HEK293T (cell line): ENCODE measurements around the gene NDNF.

ENCODE experiments used
- CTCF ChIA-PET: fragments of 350-600 bp; formaldehyde crosslinking; extraction: SDS; loops from one replicate; lab custom pipeline; 2021; ENCODE audit warnings: antibody characterized with exemption, inconsistent platforms; lab: Yijun Ruan, JAX
- POLR2A ChIA-PET: fragments of 350-600 bp; formaldehyde crosslinking; extraction: SDS; loops from one replicate; lab custom pipeline; 2020; ENCODE audit warnings: antibody characterized with exemption, inconsistent platforms; lab: Yijun Ruan, JAX
- DNase-seq: peaks from one replicate; pipeline ENCODE4 v3.0.0; 2012; ENCODE audit warnings: mixed read lengths; ENCODE audit errors: extremely low spot score
- ARNT ChIP-seq: fragments of 450-650 bp; IDR thresholded peaks from 2 replicates; pipeline ENCODE4 v1.6.1; 2017; ENCODE audit warnings: mild to moderate bottlenecking
- BHLHE40 ChIP-seq: fragments of 450-650 bp; IDR thresholded peaks from 2 replicates; pipeline ENCODE4 v1.6.1; 2016; ENCODE audit warnings: mild to moderate bottlenecking, moderate library complexity, borderline replicate concordance
- CTBP1 ChIP-seq: fragments of 450-650 bp; IDR thresholded peaks from 2 replicates; pipeline ENCODE4 v1.6.1; 2016; ENCODE audit warnings: borderline replicate concordance
- ELF4 ChIP-seq: fragments of 450-650 bp; IDR thresholded peaks from 2 replicates; pipeline ENCODE4 v1.6.1; 2017; ENCODE audit warnings: antibody characterized with exemption
- FOXA1 ChIP-seq: fragments of 450-650 bp; IDR thresholded peaks from 2 replicates; pipeline ENCODE4 v1.6.1; 2016; ENCODE audit warnings: mild to moderate bottlenecking
- FOXK2 ChIP-seq: fragments of 450-650 bp; IDR thresholded peaks from 2 replicates; pipeline ENCODE4 v1.6.1; 2016; ENCODE audit warnings: mild to moderate bottlenecking
- FOXM1 ChIP-seq: fragments of 450-650 bp; IDR thresholded peaks from 2 replicates; pipeline ENCODE4 v1.6.1; 2017; ENCODE audit warnings: mild to moderate bottlenecking, borderline replicate concordance
- HDGF ChIP-seq: fragments of 450-650 bp; IDR thresholded peaks from 2 replicates; pipeline ENCODE4 v1.6.1; 2017; ENCODE audit warnings: antibody characterized with exemption, borderline replicate concordance
- L3MBTL2 ChIP-seq: fragments of 450-650 bp; conservative IDR thresholded peaks from 2 replicates; pipeline ENCODE4 v1.6.1; 2016; ENCODE audit warnings: mild to moderate bottlenecking
- LEF1 ChIP-seq: fragments of 450-650 bp; IDR thresholded peaks from 2 replicates; pipeline ENCODE4 v1.6.1; 2017; ENCODE audit warnings: mild to moderate bottlenecking, borderline replicate concordance
- NFRKB ChIP-seq: fragments of 450-650 bp; IDR thresholded peaks from 2 replicates; pipeline ENCODE4 v1.6.1; 2016; ENCODE audit warnings: mild to moderate bottlenecking, moderate library complexity
- SP1 ChIP-seq: fragments of 450-650 bp; IDR thresholded peaks from 2 replicates; pipeline ENCODE4 v1.6.1; 2017
- SUZ12 ChIP-seq: fragments of 450-650 bp; IDR thresholded peaks from 2 replicates; pipeline ENCODE4 v1.6.1; 2016; ENCODE audit warnings: mild to moderate bottlenecking
- TARDBP ChIP-seq: fragments of 450-650 bp; IDR thresholded peaks from 2 replicates; pipeline ENCODE4 v1.6.1; 2016
- ZNF384 ChIP-seq: fragments of 450-650 bp; IDR thresholded peaks from 2 replicates; pipeline ENCODE4 v1.6.1; 2016
- TF ChIP-seq, protein P1 (sequence below): fragments of 450-650 bp; IDR thresholded peaks from 2 replicates; pipeline ENCODE4 v1.6.1; 2016

The NDNF gene

GRCh38 chr4:121003863-121004262 is 68.5 kb downstream of the NDNF start:
- ChIA-PET CTCF (interaction anchor here (0.6 kb wide), 1 partner anchor 740 kb away, joined by 3 read pairs; no protein-coding TSS in a partner anchor), POLR2A (no interaction called here)
- DNase-seq, result no peak
- TF ChIP-seq FOXA1, result no peak
- no peak for TF ChIP-seq ARNT
- TF ChIP-seq, protein P1, sequence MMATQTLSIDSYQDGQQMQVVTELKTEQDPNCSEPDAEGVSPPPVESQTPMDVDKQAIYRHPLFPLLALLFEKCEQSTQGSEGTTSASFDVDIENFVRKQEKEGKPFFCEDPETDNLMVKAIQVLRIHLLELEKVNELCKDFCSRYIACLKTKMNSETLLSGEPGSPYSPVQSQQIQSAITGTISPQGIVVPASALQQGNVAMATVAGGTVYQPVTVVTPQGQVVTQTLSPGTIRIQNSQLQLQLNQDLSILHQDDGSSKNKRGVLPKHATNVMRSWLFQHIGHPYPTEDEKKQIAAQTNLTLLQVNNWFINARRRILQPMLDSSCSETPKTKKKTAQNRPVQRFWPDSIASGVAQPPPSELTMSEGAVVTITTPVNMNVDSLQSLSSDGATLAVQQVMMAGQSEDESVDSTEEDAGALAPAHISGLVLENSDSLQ, result no peak
- no peak for TF ChIP-seq ZNF384

DNA sequence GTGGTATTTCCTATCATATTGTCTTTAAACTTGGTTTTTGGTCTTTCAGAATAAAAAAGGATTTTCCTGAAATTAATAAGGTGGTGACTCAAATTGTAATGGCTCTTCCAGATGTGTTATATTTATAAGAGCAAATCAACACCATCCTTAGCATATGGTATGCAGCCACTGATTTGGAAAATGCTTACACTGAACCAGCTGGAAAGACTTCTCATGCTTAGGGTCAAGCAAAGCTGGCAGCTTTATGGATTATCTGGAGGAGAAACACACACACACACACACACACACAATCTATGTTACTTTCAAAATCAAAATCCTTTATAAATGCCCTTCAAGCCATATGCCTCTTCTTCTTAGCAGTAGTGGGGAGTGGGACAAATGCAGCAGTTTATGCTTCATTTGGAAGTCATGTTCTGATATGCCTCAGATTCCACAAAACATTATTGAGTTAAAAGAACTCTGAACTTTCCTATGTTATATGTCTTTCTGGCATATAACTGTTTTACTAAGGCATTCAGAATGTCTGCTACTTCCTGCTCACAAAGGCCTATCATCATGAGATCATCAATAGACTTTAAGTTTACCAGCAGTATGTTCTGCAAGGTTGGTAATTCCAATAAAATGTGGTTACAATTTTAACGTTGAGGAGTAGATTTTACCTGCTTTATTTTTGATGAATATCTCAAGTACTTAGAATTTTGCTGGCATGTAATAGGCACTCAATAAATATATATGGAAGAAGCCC is 76.9 kb downstream of the NDNF start:
- no peak for DNase-seq
- ChIA-PET CTCF (no interaction called here), POLR2A (no interaction called here)
- TF ChIP-seq ARNT (no peak), NFRKB (no peak), HDGF (no peak), FOXA1 (no peak), ELF4 (no peak), L3MBTL2 (no peak), CTBP1 (no peak), LEF1 (no peak), SUZ12 (no peak), TARDBP (no peak), ZNF384 (no peak), FOXK2 (no peak), BHLHE40 (no peak), FOXM1 (no peak), SP1 (no peak)
- TF ChIP-seq, protein P1, result no peak

DNA sequence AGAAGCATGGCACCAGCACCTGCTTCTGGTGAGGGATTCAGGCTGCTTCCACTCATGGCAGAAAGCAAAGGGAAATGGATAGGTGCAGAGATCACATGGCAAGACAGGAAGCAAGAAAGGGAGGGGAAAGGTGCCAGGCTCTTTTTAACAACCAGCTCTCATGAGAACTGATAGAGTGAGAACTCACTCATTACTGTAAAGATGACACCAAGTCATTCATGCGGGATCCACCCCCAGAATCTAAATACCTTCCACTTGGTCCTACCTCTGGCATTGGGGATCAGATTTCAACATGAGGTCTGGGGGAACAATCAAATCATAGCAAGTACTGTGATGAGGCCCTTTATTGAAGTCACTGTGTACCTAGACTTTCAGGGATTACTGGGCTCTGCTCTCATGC is 77.8 kb downstream of the NDNF start:
- POLR2A ChIA-PET, result no interaction called here
- CTCF ChIA-PET, result no interaction called here
- TF ChIP-seq ELF4 (no peak), FOXA1 (no peak), LEF1 (no peak), NFRKB (no peak), TARDBP (no peak), BHLHE40 (no peak), FOXM1 (no peak), HDGF (no peak), ZNF384 (no peak)
- DNase-seq, result no peak

DNA sequence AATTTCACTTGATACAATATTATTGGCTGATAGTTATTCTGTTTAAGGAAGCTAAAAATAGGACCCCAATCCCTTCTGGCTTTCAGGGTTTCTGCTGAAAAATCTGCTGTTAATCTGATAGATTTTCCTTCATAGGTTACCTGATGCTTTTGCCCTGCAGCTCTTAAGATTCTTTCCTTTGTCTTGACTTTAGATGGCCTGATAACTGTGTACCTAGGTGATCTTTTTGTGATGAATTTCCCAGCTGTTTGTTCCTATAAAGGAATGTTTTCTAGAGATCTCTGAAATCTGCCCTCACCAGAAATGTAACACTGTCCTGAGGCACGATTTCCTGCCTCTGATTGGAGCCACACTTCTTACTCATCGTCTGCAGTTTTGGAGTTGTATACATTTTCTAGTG is 80.5 kb downstream of the NDNF start:
- ChIA-PET CTCF (no interaction called here), POLR2A (interaction anchor here (0.5 kb wide), 1 partner anchor 10 kb away, joined by 3 read pairs; no protein-coding TSS in a partner anchor)

GRCh38 chr4:120990246-120990645 is 82.1 kb downstream of the NDNF start:
- ChIA-PET POLR2A (no interaction called here), CTCF (no interaction called here)
- no peak for DNase-seq
- TF ChIP-seq FOXA1 (no peak), TARDBP (no peak), FOXM1 (no peak), ELF4 (no peak), SUZ12 (no peak), NFRKB (no peak), L3MBTL2 (no peak), LEF1 (no peak), SP1 (no peak), ZNF384 (no peak), FOXK2 (no peak), HDGF (no peak), ARNT (no peak), CTBP1 (no peak), BHLHE40 (no peak)
- TF ChIP-seq, protein P1, result no peak

More for the DNA sequence above, 80.5 kb downstream of the NDNF start:
- no peak for DNase-seq
- TF ChIP-seq SUZ12 (no peak), SP1 (no peak), FOXA1 (no peak), FOXK2 (no peak), CTBP1 (no peak), ARNT (no peak), FOXM1 (no peak), ELF4 (no peak), NFRKB (no peak), L3MBTL2 (no peak), BHLHE40 (no peak), ZNF384 (no peak), LEF1 (no peak), TARDBP (no peak), HDGF (no peak)
- TF ChIP-seq, protein P1, result no peak
